ENCODE results near the gene RPUSD4.

DNA sequence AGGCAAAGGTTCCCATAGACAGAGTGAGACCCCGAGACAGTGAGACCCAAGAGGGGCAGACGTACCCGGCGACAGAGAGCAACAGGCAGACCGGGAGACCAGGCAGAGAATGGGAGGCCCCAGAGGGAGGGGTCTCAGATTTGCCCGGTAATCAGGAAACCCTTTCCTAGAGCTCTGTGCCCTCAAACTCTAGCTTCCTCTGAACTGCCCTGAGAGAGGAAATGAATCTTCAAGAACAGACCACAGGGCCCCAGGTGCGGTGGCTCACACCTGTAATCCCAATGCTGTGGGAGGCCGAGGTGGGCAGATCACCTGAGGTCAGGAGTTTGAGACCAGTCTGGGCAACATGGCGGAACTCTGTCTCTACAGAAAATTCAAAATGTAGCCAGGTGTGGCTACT is 47.7 kb downstream of the RPUSD4 start:
- TF ChIP-seq EZH2phosphoT487 (IDR thresholded peaks at IDR 0.05) (no peak), EZH2 (IDR thresholded peaks at IDR 0.05) (no peak)
- TF ChIP-seq, protein P1, sequence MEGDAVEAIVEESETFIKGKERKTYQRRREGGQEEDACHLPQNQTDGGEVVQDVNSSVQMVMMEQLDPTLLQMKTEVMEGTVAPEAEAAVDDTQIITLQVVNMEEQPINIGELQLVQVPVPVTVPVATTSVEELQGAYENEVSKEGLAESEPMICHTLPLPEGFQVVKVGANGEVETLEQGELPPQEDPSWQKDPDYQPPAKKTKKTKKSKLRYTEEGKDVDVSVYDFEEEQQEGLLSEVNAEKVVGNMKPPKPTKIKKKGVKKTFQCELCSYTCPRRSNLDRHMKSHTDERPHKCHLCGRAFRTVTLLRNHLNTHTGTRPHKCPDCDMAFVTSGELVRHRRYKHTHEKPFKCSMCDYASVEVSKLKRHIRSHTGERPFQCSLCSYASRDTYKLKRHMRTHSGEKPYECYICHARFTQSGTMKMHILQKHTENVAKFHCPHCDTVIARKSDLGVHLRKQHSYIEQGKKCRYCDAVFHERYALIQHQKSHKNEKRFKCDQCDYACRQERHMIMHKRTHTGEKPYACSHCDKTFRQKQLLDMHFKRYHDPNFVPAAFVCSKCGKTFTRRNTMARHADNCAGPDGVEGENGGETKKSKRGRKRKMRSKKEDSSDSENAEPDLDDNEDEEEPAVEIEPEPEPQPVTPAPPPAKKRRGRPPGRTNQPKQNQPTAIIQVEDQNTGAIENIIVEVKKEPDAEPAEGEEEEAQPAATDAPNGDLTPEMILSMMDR (IDR thresholded peaks at IDR 0.05), result no peak
